Fibroblast of lung (primary cell): ENCODE data around the gene PACSIN1.

ENCODE experiments used
- EZH2 ChIP-seq: IDR thresholded peaks from 2 replicates; pipeline ENCODE4 v1.5.1; 2012; ENCODE audit warnings: low read length, control low read depth, mild to moderate bottlenecking; ENCODE audit errors: missing control alignments
- TF ChIP-seq, protein P1 (sequence below), 2 donors: IDR thresholded peaks in 1 of 2; conservative IDR thresholded peaks in 1 of 2; 1 replicate in 1 of 2; 2 replicates in 1 of 2; pipeline ENCODE4 v1.5.1; 2011 to 2012; ENCODE audit warnings: low read length in 2 of 2, control low read depth in 1 of 2, inconsistent platforms in 1 of 2, low read depth in 1 of 2, mild to moderate bottlenecking in 1 of 2

DNA sequence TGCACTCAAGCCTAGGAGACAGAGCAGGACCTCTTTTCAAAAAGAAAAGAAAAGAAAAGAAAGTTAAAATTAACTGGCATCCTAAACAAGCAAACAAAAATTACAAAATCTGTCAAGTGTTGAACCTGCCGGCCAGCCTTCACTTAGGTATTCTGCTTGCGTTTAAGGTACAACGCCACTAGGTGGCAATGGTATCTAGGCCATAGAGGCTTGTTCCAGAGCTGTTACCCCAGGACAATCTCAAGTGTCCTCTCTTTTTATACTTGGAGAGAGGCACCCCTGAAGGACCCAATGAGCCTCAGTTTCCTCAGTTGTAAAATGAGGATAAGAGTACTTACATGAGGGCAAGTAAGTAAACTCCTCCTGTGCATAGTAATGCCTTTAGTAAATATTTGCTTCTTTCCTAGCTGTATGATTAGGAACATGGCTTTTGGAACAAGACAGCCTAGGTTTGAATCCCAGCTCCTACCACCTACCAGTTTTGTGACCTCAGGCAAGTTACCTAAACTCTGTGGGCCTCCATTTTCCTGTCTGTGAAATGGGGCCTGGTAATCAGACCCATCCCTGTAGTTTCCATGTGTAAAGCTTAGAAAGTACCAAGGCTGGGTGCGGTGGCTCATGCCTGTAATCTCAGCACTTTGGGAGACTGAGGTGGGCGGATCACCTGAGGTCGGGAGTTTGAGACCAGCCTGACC lies 5.8 kb upstream of the PACSIN1 start:
- TF ChIP-seq, protein P1, sequence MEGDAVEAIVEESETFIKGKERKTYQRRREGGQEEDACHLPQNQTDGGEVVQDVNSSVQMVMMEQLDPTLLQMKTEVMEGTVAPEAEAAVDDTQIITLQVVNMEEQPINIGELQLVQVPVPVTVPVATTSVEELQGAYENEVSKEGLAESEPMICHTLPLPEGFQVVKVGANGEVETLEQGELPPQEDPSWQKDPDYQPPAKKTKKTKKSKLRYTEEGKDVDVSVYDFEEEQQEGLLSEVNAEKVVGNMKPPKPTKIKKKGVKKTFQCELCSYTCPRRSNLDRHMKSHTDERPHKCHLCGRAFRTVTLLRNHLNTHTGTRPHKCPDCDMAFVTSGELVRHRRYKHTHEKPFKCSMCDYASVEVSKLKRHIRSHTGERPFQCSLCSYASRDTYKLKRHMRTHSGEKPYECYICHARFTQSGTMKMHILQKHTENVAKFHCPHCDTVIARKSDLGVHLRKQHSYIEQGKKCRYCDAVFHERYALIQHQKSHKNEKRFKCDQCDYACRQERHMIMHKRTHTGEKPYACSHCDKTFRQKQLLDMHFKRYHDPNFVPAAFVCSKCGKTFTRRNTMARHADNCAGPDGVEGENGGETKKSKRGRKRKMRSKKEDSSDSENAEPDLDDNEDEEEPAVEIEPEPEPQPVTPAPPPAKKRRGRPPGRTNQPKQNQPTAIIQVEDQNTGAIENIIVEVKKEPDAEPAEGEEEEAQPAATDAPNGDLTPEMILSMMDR (conservative IDR thresholded peaks at IDR 0.05 in 1 of 2, IDR thresholded peaks at IDR 0.05 in 1 of 2; ENCODE audit: low read depth in 1 of 2, low read length in 2 of 2), result peak; percentile 55 to 79
- TF ChIP-seq EZH2, result no peak
